HG03159 (cell line): ENCODE data around the gene CLMN.

ENCODE experiments used
- ATAC-seq: cut with Tn5 transposase; IDR thresholded peaks from one replicate; pipeline ENCODE4 v1.9.1; 2021; ENCODE audit warnings: mild to moderate bottlenecking, moderate library complexity; ENCODE audit not compliant: unreplicated experiment

Gene CLMN

GRCh38 chr14:95319312-95320077 lies at the start of gene CLMN:
CLMN (minus strand) TSS chr14:95319908; CDS start chr14:95319792, 116 bp downstream.
- ATAC-seq = peak; percentile 40

- ATAC-seq = no peak
Measured at GRCh38 chr14:95365401-95365800, 45.7 kb upstream of the CLMN start.

DNA sequence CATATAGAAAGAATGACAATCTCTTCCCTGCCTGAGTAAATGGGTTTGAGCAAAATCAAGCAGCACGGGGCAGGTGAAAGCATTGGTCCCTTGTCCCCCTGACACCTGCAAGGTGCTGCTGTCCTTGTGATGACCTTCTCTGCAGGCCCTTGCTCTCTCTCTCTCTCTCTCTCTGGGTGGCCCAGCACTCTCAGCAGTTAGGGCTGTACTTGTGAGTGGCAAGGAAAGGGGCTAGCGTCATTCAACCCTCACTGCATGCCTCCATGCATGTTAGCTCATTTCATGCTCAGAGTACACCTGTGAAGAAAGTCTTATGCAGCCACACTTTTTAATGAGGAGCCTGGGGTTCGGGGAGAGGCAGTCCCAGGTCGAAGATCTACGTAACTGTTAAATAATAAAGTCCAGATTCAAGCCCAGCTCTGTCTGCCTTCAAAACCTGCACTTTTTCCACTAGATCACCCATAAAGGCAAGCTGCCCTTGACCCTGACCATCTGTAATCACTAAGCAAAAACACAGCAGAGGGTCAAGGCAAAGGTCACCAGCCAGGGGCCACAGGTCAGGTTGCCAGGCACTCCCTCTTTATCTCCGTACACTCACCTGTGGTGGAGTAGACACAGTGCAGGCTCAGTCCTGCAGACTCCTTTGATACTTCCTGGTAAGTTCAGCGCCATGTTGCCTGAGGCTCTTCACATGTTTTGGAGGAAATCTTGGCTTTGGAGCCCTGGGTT lies 44.9 kb upstream of the CLMN start:
- ATAC-seq = no peak

DNA sequence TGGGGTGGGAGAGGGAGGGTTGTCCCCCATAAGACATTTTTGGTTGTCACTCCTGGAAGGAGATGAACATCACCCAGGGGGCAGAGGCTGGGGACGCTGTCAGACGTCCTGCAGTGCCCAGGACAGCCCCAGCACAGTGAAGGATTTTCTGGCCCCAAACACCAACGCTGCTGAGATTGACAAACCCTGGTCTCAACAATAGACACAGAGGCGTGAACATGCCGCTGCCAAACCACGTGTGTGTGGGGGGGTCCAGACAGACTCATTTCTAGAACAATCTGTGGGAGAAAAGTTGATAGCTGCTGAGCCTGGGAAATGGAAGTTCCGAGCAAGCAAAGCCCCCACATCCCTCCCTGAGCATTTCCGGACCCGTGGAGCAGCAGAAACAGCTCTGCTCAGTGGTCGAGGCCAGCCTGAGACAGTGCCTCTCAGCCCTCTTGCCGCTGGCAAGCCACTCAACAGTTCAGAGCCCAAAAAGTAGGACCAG lies 43.8 kb upstream of the CLMN start:
- no peak for ATAC-seq

GRCh38 chr14:95362138-95362494 lies 42.4 kb upstream of the CLMN start:
- ATAC-seq = no peak

- no peak for ATAC-seq
Measured at GRCh38 chr14:95361373-95362137, 41.8 kb upstream of the CLMN start.

- no peak for ATAC-seq
Measured at GRCh38 chr14:95360828-95361227, 41.1 kb upstream of the CLMN start.

DNA sequence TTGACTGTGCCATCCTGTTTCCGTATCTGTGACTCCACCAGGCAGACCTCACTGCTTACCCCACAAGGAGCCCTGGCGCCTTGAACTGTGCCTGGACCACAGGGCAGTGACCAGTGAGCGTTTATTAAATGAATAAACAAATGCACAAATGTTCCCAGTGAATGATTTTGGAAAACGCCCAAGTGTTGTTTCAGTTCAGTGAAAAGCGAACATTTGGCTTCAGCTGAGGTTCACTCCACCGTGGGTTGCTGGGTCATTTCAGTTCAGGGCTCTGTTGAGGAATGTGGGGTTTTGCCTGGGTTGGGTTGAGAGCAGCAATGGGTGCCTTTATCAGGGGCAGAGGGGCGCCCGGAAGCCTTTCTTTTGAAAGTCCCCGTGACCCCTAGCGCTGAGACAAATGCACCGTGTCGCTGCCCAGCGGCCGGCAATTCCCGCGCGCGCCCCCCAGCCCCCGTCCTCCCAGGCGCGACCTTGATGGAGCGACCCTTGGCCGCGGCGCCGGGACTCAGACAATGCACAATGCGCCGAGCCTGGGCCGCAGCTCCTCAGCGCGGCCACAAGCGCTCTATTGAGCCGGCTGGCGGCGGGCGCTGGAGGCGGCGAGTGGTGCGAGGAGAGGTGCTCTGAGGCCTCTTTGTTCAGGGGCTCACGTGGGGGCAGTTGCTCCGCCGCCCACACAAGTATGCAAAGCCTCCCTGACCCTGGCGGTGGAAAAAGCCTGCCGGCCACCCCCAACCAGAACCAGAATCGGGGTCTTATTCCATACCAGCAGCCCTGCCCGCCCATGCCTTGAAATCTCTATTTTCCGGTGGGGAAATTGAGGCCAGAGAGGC lies 40.5 kb upstream of the CLMN start:
- ATAC-seq = no peak

- no peak for ATAC-seq
Measured at GRCh38 chr14:95356245-95356869, 36.6 kb upstream of the CLMN start.

GRCh38 chr14:95355422-95355821 lies 35.7 kb upstream of the CLMN start:
- no peak for ATAC-seq

DNA sequence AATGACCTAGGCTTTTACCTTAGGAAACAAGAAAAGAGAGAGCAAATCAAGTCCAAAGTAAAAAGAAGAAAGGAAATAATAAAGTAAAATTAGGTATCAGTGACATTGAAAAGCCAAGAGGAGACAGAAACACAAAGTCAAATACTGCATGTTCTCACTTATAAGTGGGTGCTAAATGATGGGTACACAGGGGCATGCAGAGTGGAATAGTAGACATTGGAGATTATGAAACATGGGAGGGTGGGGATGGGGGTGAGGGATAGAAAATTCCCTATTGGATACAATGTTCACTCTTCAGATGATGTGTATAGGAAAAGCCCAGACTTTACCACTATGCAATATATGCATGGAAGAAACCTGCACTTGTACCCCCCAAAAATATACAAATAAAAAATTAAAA lies 35.1 kb upstream of the CLMN start:
- no peak for ATAC-seq

DNA sequence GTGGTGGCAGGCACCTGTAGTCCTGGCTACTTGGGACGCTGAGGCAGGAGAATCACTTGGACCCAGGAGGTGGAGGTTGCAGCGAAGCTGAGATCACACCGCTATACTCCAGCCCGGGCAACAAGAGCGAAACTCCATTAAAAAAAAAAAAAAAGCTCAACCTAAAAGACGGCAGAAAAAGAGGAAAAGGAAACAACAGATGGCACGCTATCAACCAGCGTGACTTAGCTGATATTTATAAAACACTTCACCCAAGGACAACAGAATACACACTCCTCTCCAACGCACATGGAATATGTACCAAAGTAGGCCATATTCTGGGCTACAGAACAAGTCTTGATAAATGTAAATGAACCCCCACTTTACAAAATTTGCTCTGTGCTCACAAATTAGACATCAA lies 34.0 kb upstream of the CLMN start:
- ATAC-seq = no peak

DNA sequence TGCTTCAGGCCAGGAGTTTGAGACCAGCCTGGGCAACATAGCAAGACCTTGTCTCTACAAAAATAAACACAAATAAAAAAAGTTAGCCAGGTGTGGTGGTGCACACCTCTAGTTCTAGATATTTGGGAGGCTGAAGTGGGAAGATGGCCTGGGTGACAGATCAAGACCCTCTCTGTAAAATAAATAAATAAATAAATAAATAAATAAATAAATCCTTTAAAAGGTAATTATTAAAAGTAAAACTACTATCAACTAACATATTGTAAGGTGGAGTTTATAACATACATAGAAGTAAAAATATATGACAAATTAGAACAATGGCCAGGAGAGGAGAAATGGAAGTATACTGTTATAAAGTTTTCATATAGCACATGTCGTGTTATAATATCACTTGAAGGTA lies 33.3 kb upstream of the CLMN start:
- ATAC-seq = no peak

GRCh38 chr14:95352481-95352880 lies 32.8 kb upstream of the CLMN start:
- ATAC-seq = no peak

DNA sequence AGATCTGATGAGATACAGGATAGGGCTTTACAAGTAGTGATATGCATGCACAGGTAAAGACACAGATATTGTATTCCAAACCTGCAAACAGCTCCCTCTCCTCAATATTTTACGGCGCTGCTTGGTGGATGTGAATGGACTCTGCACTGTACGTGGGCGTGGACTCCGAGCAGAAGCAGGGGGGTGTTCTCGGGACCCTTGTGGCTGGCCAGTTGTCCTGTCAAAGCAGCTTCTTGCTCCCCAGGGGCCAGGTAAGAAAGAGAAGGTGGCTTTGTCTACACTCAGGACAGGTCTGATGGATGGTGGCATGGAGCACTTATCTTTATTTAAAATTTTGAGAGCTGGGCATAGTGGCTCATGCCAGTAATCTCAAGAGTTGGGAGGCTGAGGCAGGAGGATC lies 29.5 kb upstream of the CLMN start:
- ATAC-seq = no peak

DNA sequence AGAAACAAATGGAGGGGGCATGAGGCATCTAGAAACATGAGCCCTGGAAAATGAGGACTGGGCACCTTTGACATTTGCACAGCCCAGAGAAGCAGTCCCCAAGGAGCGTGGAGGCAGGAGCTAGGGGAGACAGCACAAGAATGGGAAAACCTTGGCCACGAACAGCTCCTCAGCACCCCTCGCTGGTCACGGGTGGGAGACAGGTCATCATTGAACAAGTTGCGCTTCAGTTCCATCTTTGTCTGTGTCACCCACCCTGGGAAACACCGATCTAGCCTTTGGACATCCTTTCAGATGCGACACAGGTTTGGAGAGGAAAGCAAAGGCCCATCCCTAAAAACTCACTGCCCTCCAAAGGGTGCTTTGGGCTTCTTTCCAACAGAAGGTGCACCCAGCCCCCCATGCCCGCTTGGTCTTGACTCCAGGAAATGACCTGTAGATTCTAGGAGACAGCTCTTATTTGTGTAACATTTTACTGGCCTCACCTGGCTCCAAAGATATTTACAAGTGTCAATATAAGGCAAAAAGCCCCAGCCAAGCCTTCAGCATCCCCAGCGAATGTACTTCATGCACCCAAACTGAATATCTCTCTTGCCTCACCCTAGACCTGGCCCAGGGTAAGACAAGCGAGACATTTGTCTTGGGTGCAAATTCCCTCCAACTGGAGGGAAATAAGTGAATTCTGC lies 28.8 kb upstream of the CLMN start:
- ATAC-seq = no peak

DNA sequence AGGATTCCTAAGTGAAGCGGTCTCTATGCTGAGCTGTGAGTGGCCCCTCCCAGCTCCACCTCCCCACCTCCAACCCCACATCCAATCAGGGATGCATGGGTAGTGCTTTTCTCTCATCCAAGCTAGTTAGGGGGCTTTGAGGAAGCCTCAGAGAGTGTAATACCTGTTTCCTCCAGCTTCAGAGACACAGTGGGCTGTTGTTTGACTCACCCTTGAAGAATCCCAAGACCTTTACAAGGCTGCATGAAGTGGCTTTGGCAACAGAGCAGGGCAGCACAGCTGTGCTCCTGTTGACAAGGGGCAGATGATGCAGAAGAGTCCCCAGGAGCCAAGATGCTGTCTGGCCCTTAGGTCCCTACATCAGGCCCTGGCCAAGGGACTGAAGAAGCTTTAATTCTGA lies 27.1 kb upstream of the CLMN start:
- ATAC-seq = no peak

DNA sequence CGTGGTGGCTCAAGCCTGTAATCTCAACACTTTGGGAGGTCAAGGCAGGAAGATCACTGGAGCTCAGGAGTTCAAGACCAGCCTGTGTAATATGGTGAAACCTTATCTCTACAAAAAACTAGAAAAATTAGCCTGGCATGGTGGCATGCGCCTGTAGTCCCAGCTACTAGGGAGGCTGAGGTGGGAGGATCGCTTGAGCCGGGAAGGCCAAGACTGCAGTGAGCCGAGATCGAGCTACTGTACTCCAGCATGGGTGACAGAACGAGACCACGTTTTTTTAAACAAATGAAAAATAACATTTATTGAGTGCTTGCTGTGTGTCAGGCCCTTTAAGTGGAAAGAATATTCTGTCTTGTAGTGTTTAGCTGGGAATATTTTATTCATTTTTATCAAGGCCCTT lies 26.6 kb upstream of the CLMN start:
- no peak for ATAC-seq

GRCh38 chr14:95345032-95345431 lies 25.3 kb upstream of the CLMN start:
- ATAC-seq = no peak

- no peak for ATAC-seq
Measured at GRCh38 chr14:95344536-95344935, 24.8 kb upstream of the CLMN start.
